ENCODE measurements around the gene LRRC61.
"Not testable (repeated sequence)": the region's sequence is repeated elsewhere in the genome, so short reads cannot be mapped to it uniquely, and the experiment has no call there.

The LRRC61 gene

GRCh38 chr7:150322833-150323681 lies at the start of gene LRRC61, which contains the start of gene ACTR3C:
LRRC61 (plus strand) TSS chr7:150323355; CDS start chr7:150336862, 13,507 bp downstream.
ACTR3C (minus strand) TSS chr7:150323545; CDS start chr7:150295296, 28,249 bp downstream.
- DNase-seq: peak; percentile 59 to 70

- peak; percentile 37 to 58 for DNase-seq
Measured at GRCh38 chr7:150276132-150276695, 46.9 kb upstream of the LRRC61 start.

- DNase-seq: not testable (repeated sequence)
Measured at GRCh38 chr7:150278383-150278782, 44.8 kb upstream of the LRRC61 start.

GRCh38 chr7:150281681-150282403 lies 41.3 kb upstream of the LRRC61 start:
- not testable (repeated sequence) for DNase-seq

GRCh38 chr7:150283111-150283510 lies 40.0 kb upstream of the LRRC61 start:
- DNase-seq: not testable (repeated sequence)

- not testable (repeated sequence) for DNase-seq
Measured at GRCh38 chr7:150283608-150284007, 39.5 kb upstream of the LRRC61 start.

DNA sequence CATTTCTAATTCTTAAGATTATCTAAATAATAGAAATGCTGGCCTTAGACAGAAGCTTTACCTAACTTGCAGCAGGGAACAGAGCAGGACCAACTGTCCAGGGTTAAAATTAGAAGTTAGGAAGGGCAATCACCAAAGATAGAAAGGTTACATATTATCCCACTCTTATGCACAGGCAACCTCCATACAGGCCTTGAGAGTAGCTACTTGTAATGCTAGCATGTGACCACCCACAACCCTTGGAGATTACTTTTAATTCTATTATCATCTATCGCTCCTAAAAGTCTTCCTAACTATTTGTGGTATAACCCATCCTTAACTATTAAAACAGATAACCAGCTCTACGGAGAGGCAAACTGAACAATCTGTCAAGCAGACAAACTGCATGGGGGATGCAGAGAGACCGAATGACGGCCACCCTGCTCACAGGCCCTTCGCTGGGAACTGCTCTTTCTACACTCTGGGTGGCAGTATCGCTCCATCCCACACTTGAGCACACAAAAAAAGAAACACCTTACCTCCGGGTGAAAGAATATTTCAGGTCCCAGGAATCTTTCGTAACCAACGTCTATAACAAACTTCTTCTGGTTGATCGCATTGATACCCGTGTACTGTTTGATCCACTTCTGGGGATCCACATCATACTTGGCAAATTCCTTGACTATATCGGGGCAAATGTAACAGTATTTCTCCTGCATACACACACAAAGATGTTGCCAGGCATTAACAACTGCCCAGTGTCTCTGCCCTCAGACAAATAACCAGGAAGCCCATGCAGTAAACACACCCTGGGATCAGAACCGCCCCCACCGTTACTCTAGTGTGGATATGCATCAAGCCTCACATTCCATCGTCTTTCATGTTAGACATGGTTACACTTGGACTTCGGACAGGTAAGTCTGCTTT lies 37.1 kb upstream of the LRRC61 start:
- peak; percentile 42 to 49 for DNase-seq

DNA sequence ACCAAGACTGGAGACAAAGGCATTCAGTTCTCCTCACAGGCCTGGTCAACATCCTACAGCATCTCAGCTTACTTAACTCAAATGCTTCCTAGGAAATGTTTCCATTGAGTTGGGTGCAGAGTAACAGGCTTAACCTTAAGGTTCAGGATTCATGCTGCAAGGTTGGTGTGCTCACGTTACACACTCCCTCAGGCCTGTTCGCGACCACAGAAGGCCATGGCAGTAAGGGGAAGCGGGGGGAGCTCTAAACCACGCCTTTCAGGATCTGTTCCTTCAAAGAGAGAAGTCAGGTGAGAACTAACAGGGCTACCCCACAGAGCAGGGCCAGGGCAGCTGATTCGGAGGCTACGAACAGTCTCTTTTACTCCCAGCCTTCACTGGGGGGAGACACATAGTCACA lies 35.3 kb upstream of the LRRC61 start:
- not testable (repeated sequence) for DNase-seq

DNA sequence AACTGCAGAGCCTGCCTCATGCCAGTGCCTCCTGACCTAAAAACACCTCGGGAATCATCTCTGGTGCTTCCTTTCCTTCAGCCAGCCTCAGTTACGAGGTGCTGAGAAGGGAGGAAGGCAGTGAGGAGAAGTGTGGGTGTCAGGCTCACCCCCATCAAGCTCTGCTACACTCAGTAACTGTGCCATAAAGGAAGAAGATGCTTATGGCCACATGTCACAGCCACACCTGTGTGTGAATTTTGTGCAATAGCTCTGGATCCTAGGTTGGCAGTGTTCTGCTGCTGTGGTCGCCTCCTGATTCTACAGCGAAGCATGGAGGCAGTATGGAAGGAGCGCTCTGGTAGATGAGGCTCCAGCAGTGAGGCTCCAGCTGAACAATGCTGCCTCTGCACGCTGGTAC lies 34.3 kb upstream of the LRRC61 start:
- not testable (repeated sequence) for DNase-seq

- not testable (repeated sequence) for DNase-seq
Measured at GRCh38 chr7:150290317-150290716, 32.8 kb upstream of the LRRC61 start.

- DNase-seq: not testable (repeated sequence)
Measured at GRCh38 chr7:150295027-150295426, 28.1 kb upstream of the LRRC61 start.

DNA sequence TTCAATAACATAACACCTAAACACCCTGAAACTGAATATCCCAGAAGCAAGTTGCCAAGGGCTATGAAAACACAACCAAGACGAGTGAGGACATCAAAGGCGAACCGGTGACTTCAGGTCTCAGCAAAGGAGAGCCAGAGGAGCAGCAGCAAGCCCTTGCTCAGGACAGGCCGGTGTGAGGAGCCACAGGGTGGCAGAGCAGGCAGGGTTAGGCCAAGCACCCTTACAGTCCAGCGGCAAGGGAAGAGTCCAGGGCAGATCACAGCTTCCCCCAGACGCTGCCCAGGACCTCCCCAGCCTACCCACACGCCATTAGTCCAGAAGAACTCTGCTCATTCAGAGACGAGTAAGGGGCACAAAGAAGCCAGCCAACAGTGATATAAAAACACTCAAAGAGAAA lies 27.5 kb upstream of the LRRC61 start:
- not testable (repeated sequence) for DNase-seq

DNA sequence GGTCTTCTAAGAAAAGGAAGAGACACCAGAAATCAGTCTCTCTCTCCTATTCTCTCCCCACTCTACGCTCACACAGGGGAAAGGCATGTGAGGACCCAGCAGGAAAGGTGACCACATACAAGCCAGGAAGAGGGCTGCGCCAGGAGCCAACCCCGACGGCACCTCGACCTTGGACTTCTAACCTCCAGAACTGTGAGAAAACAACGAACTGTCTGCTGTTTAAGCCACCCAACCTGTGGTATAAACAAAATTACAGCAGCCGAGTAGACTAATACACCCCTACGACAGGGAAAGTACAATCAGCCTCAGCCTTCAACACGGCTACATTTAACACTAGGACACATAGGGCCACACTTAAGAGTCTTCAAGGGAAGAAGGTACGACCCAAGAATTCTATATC lies 26.4 kb upstream of the LRRC61 start:
- not testable (repeated sequence) for DNase-seq

DNA sequence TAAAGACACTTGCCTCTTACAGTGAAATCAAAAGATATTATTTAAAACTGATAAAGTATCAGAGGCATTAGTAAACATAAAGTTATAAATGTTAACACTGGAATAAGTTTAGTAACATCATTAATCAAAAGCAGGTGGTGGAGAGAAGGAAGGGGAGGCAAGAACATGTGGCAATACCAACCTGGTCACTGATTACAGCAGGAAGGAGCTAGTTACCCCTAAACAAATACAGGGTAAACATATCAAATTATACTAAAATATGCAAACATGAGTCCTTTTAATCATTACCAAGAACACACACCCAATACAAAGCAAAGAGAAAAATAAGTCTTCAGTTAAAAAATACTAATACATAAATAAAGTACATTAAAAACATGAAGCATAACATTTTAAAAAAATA lies 25.2 kb upstream of the LRRC61 start:
- DNase-seq: not testable (repeated sequence)

GRCh38 chr7:150302908-150303310 lies 20.2 kb upstream of the LRRC61 start:
- DNase-seq: not testable (repeated sequence)

GRCh38 chr7:150304499-150305258 lies 18.5 kb upstream of the LRRC61 start:
- not testable (repeated sequence) for DNase-seq

- DNase-seq: not testable (repeated sequence)
Measured at GRCh38 chr7:150305259-150305902, 17.8 kb upstream of the LRRC61 start.

DNA sequence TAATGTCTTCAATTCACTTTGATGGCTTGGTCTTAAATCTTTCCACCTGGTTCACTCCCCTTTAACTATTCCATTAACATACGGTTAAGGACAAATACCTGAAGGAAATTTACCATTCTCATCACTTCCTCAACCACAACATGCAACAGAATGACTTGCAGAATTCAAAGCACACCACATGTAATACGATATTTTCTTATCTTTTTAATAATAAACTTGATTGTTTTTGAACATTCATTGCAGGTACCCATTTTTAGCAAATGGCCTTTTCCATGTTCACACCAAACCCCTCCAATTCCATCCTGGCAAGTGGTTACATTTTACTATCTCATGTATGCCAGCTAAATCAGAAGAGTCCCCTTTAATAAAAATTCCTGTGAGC lies 17.3 kb upstream of the LRRC61 start:
- not testable (repeated sequence) for DNase-seq

- DNase-seq: not testable (repeated sequence)
Measured at GRCh38 chr7:150306377-150306776, 16.8 kb upstream of the LRRC61 start.

GRCh38 chr7:150307129-150307528 lies 16.0 kb upstream of the LRRC61 start:
- DNase-seq: no peak

DNA sequence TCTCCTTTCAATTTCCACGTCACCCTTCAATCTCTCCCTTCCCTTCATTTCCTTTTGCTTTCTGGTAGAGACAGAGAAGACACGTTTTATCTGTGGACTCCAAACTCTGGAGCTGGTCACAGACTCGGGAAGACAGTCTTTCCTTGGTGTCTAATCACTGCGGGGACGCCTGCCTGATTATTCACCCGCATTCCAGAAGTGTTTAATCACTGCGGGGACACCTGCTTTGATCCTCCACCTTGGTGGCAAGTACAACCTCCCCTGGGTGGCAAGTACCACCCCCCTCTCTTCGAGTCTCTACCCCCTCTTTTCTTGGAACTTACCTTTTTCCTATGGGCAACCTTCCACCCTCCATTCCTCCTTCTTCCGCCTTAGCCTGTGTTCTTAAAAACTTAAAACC lies 15.3 kb upstream of the LRRC61 start:
- no peak for DNase-seq
